BJ (cell line): ENCODE data around the gene EYA2. TPM values are rescaled to one million over a fixed set of nuclear protein-coding genes. Genes with fewer than 3 reads are reported as not detected.

ENCODE experiments used
- CTCF ChIA-PET: fragments of 350-600 bp; formaldehyde crosslinking; extraction: SDS; loops from one replicate; lab custom pipeline; 2021; ENCODE audit warnings: antibody characterized with exemption, inconsistent platforms; lab: Yijun Ruan, JAX
- POLR2A ChIA-PET: fragments of 300-600 bp; sonication (Branson Sonifier 250); formaldehyde crosslinking; extraction: SDS; loops from one replicate; lab custom pipeline; 2021; ENCODE audit warnings: antibody characterized with exemption; lab: Charles Lee
- DNase-seq: peaks from one replicate; pipeline ENCODE4 v3.0.0-alpha.2; 2011; ENCODE audit warnings: low read depth
- H3K27me3 ChIP-seq: 2 replicates; pipeline ENCODE4 v1.6.0; 2011; ENCODE audit warnings: low read length; ENCODE audit not compliant: control insufficient read depth, insufficient read depth
- H3K36me3 ChIP-seq: 2 replicates; pipeline ENCODE4 v1.5.1; 2011; ENCODE audit warnings: low read length; ENCODE audit not compliant: control insufficient read depth, insufficient read depth
- H3K4me3 ChIP-seq: 2 replicates; pipeline ENCODE4 v1.5.1; 2011; ENCODE audit warnings: low read depth, mild to moderate bottlenecking, control low read depth, low read length
- polyA plus RNA-seq: library from polyadenylated mRNA; depleted of rRNA; stranded (reverse); fragments of >200 nt; gene quantifications from 2 replicates; pipeline ENCODE4 v1.2.3, GENCODE V29; 2011
- TF ChIP-seq, protein P1 (sequence below): IDR thresholded peaks from 2 replicates; pipeline ENCODE4 v1.5.1; 2011; ENCODE audit warnings: low read depth, mild to moderate bottlenecking, control low read depth, inconsistent platforms, low read length, moderate library complexity; ENCODE audit not compliant: insufficient read depth

Gene EYA2
- polyA plus RNA-seq, 1 experiment = 1.5 TPM

DNA sequence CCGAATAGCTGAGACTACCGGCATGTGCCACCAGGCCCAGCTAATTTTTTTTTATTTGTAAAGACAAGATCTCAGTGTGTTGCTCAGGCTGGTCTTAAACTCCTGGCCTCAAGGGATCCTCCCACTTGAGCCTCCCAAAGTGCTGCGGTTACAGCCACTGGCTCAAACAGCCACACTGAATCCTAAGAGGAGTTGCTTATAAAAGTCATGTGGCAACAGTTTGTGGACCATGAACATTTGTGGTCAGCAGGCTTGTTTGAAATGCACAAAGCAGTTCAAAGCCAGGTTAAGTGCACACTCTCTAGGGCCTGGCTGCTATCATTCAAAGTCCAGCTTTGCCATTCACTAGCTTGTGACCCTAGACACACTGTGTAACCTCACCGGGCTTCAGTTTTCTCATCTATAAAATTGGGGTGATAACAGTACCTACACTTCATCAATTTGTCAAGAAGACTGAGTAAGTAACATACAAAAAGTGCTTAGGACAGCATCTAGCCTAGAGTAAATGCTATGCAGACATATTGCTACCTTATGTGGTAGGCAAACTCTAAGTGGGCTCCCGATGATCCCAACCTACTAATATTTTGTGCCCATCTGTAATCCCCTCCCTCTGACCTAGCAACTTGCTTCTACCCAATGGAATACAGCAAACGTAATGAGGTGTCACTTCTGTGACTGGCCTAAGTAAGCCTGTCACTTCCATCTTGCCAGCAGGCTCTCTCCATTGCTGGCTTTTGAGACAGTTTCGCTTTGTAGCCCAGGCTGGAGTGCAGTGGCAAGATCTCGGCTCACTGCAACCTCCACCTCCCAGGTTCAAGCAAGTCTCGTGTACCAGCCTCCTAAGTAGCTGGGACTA, 338.9 kb downstream of the EYA2 start:
- peak; percentile 27 for DNase-seq
- TF ChIP-seq, protein P1, sequence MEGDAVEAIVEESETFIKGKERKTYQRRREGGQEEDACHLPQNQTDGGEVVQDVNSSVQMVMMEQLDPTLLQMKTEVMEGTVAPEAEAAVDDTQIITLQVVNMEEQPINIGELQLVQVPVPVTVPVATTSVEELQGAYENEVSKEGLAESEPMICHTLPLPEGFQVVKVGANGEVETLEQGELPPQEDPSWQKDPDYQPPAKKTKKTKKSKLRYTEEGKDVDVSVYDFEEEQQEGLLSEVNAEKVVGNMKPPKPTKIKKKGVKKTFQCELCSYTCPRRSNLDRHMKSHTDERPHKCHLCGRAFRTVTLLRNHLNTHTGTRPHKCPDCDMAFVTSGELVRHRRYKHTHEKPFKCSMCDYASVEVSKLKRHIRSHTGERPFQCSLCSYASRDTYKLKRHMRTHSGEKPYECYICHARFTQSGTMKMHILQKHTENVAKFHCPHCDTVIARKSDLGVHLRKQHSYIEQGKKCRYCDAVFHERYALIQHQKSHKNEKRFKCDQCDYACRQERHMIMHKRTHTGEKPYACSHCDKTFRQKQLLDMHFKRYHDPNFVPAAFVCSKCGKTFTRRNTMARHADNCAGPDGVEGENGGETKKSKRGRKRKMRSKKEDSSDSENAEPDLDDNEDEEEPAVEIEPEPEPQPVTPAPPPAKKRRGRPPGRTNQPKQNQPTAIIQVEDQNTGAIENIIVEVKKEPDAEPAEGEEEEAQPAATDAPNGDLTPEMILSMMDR = no peak
- POLR2A ChIA-PET = no interaction called here
- CTCF ChIA-PET = interaction anchor here (1.8 kb wide), 1 partner anchor 39 kb away, joined by 5 read pairs; no protein-coding TSS in a partner anchor
- Histone ChIP-seq H3K27me3 (no peaks in the 10 kb centered on the region), H3K36me3 (peaks cover 9% of the 10 kb centered on the region), H3K4me3 (no peak overlapping the region)

DNA sequence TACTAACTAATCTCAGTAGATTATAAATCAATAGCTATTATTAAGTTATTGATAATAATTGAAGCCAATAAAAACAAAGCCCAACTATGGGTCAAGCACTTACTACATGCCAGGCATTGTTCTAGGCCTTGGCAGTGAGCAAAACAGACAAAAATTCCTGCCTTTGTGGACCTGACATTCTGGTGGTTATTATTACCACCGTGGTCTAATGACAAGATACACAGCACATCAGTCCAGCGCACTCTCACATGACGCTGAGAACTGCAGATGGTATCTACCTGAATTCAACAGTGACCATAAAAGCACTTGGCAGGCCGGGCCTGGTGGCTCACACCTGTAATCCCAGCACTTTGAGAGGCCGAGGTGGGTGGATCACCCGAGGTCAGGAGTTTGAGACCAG, 340.5 kb downstream of the EYA2 start:
- ChIA-PET CTCF (interaction anchor here (1.0 to 1.8 kb wide), 2 partner anchors 19 to 38 kb away, joined by 4 to 5 read pairs; no protein-coding TSS in a partner anchor), POLR2A (no interaction called here)
- TF ChIP-seq, protein P1 = no peak
- H3K36me3 ChIP-seq = peaks cover 8% of the 10 kb centered on the region
- no peak overlapping the region for H3K4me3 ChIP-seq
- no peaks in the 10 kb centered on the region for H3K27me3 ChIP-seq
- no peak for DNase-seq

DNA sequence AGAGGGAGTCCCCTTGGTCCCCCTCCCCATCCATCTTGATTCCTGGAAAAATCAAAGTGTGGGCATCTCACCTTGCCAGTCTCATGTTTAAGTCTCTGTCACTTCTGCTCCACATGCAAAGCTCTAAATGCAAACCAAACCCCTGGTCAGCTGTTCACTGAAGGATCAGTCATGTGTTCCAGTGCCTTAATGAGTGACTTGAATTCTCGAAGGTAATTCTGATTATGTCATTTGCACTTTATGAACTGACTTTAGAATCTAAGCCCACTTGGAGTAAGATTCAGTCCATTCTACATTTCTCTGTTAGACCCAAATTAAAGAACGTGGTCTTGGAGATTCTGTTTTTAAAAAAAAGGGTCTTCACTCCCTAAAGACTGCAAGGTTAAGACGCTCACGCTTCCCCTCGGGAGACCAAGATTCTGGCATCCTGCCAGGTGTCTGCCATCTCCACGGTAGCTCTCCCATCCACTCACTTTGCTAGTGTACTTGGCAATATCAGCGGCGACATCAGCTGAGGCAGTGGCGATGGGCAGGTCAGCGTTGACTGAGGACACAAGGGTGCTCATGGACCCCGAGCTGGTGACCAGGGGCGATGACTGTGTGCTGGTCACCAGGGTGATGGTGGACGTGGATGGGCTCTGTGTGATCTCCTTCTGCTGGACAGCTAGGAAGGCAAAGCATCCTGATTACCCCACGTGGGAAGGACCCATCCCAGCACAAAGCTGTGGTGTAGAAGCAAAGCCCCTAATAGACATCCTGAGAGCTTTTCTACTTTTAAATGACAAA, 341.4 kb downstream of the EYA2 start:
- CTCF ChIA-PET = interaction anchor here (1.0 kb wide), 1 partner anchor 14 kb away, joined by 3 read pairs; no protein-coding TSS in a partner anchor
- H3K36me3 ChIP-seq = peaks cover 8% of the 10 kb centered on the region
- H3K4me3 ChIP-seq = no peak overlapping the region
- DNase-seq = no peak
- POLR2A ChIA-PET = no interaction called here
- H3K27me3 ChIP-seq = no peaks in the 10 kb centered on the region
- TF ChIP-seq, protein P1 = no peak

DNA sequence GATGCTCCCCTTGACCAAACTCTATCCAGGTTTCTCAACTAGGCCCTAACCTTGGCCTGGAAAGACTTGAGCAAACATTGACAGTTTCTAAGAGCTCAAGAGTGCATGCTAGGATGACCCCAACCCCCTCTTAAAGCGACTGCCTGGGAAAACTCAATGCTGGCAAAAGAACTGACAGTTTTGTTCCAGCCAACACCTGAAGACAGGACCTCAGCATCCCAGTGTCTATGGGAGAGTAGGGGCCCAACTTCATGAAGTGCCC, 341.9 kb downstream of the EYA2 start:
- H3K4me3 ChIP-seq = no peak overlapping the region
- H3K27me3 ChIP-seq = no peaks in the 10 kb centered on the region
- POLR2A ChIA-PET = no interaction called here
- TF ChIP-seq, protein P1 = no peak
- peaks cover 10% of the 10 kb centered on the region for H3K36me3 ChIP-seq
- CTCF ChIA-PET = interaction anchor here (1.0 kb wide), 1 partner anchor 14 kb away, joined by 3 read pairs; no protein-coding TSS in a partner anchor
- DNase-seq = no peak

DNA sequence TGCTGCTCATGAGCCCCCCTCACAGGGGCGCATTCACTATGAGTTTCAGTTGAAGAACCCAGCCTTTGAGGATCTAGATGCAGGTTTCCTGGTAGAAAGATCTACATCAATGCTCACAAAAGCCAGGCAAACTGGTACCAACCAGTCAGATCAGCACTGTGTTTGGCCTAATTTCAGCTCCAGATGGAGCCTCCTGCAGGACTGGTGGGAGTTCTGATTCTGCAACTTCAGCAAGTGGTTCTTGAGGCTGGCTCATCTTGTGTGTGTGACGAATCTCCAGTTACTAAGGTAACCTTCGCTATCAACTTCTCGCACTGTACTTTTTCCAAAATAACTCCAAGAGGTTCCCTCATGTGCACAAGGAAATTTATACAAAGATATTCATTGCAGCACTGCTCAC, 343.1 kb downstream of the EYA2 start:
- H3K4me3 ChIP-seq = no peak overlapping the region
- no peak for DNase-seq
- TF ChIP-seq, protein P1 = no peak
- H3K27me3 ChIP-seq = no peaks in the 10 kb centered on the region
- ChIA-PET POLR2A (no interaction called here), CTCF (no interaction called here)
- H3K36me3 ChIP-seq = peaks cover 13% of the 10 kb centered on the region
